Kidney epithelial cell (primary cell): ENCODE data around the gene ANAPC5. TPM values are rescaled to one million over a fixed set of nuclear protein-coding genes. Genes with fewer than 3 reads are reported as not detected.
"Not testable (repeated sequence)": the region's sequence is repeated elsewhere in the genome, so short reads cannot be mapped to it uniquely, and the experiment has no call there.

Experiments
- DNase-seq: peaks from one replicate; pipeline ENCODE4 v3.0.0-alpha.2; 2010; ENCODE audit warnings: low read depth
- H3K27me3 ChIP-seq: 2 replicates; pipeline ENCODE4 v1.6.0; 2011; ENCODE audit warnings: low read length; ENCODE audit not compliant: control insufficient read depth, insufficient read depth
- H3K36me3 ChIP-seq: 2 replicates; pipeline ENCODE4 v1.5.1; 2011; ENCODE audit warnings: low read length; ENCODE audit not compliant: control insufficient read depth, insufficient read depth
- H3K4me3 ChIP-seq: 2 replicates; pipeline ENCODE4 v1.5.1; 2011; ENCODE audit warnings: low read depth, mild to moderate bottlenecking, control low read depth, low read length
- total RNA-seq: library from RNA; depleted of rRNA; stranded (reverse); fragments of >200 nt; gene quantifications from 2 replicates; pipeline ENCODE4 v1.2.3, GENCODE V29; 2015
- TF ChIP-seq, protein P1 (sequence below): IDR thresholded peaks from 2 replicates; pipeline ENCODE4 v1.5.1; 2011; ENCODE audit warnings: mild to moderate bottlenecking, moderate library complexity, low read length, control low read depth, inconsistent platforms; ENCODE audit not compliant: insufficient read depth, poor library complexity, severe bottlenecking

Gene ANAPC5
- total RNA-seq, 1 donor from 2014 or later = 86.2 TPM

DNA sequence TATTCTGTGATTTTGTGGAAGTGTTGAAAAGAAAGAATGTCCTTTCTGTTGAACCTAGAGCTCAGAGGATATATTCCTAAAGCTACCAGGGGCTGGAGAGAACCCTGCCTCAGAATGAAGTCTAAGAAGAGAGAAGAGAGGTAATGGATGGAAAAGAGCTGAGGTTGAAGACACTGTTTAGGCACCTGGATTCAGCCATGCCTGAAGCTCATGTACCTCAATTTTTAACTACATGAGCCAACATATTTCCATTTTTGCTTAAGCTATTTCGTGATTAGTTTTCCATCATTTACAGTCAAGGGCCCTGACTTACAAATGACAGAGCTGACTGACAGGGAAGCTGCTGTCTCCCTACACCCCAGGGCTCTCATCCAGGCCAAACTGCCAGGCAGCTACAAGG is 66.4 kb downstream of the ANAPC5 start:
- TF ChIP-seq, protein P1, sequence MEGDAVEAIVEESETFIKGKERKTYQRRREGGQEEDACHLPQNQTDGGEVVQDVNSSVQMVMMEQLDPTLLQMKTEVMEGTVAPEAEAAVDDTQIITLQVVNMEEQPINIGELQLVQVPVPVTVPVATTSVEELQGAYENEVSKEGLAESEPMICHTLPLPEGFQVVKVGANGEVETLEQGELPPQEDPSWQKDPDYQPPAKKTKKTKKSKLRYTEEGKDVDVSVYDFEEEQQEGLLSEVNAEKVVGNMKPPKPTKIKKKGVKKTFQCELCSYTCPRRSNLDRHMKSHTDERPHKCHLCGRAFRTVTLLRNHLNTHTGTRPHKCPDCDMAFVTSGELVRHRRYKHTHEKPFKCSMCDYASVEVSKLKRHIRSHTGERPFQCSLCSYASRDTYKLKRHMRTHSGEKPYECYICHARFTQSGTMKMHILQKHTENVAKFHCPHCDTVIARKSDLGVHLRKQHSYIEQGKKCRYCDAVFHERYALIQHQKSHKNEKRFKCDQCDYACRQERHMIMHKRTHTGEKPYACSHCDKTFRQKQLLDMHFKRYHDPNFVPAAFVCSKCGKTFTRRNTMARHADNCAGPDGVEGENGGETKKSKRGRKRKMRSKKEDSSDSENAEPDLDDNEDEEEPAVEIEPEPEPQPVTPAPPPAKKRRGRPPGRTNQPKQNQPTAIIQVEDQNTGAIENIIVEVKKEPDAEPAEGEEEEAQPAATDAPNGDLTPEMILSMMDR = no peak
- DNase-seq = no peak
- Histone ChIP-seq H3K27me3 (no peaks in the 10 kb centered on the region), H3K36me3 (no peaks in the 10 kb centered on the region), H3K4me3 (no peak overlapping the region)

DNA sequence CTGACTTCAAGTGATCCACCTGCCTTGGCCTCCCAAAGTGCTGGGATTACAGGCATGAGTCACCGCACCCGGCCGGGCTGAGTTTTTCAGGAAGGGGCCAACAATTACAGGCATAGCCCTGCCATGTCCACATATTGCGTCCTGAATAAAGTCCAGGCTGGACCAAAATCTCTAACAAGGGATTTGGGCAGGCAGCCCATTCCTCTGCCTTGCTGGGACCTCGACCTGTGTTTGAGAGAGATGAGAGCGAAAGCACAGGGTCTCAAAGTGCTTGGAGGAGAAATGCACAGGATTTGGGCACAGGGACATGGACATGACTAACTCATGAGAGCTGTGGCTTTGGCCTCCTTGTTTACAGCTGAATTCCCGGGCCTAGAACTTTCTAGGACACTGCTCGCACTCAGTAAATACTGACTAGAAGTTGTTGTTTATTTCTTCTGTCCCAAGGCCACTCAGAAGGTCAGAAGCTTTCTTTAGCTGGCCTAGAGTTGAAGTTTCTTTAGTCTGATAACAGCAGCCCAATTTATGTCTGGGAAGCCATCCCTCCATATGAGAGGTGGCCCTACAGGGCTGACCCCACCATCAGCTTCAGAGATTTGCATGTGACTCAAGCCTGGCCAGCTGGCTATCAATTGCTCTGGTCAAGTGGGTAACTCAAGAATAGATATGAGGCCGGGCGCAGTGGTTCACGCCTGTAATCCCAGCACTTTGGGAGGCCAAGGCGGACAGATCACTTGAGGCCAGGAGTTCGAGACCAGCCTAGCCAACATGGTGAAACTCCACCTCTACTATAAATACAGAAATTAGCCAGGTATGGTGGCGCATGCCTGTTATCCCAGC is 67.4 kb downstream of the ANAPC5 start:
- H3K27me3 ChIP-seq = no peaks in the 10 kb centered on the region
- no peak overlapping the region for H3K4me3 ChIP-seq
- TF ChIP-seq, protein P1 = no peak
- no peak for DNase-seq
- H3K36me3 ChIP-seq = no peaks in the 10 kb centered on the region

DNA sequence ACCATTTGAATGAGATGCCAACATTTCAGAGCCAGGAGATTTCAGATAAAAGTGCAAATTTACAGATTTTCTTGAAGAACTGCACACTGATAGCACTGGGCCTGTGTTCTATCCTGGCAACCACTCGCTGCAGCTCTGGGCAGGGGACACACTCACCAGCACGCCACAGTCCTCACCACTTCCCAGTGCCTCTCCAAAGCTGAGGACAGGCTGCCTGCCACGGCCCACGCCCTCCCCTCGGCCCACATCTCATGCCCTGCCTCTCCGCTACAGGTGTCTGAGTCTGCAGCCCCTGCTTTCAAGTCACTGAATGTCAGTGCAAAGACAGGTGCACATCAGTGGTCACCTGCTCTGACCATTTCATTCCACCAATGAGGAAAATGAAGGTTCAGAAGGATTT is 68.4 kb downstream of the ANAPC5 start:
- H3K27me3 ChIP-seq = no peaks in the 10 kb centered on the region
- no peaks in the 10 kb centered on the region for H3K36me3 ChIP-seq
- no peak overlapping the region for H3K4me3 ChIP-seq
- TF ChIP-seq, protein P1 = no peak
- no peak for DNase-seq

DNA sequence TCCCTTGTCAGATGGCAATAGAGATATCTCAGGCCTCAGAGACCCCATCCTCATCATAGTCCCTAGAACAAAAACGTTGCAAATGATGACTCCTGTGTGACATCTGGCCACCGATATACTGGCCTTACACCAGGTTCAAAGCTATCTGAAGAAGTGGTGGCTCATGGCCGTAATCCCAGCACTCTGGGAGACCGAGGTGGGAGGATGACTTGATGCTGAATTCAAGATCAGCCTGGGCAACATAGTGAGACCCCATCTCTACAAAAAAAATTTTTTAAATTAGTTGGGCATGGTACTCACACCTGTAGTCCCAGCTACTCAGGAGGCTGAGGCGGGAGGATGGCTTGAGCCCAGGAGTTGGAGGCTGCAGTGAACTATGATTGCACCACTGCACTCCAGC is 68.8 kb downstream of the ANAPC5 start:
- no peaks in the 10 kb centered on the region for H3K36me3 ChIP-seq
- DNase-seq = no peak
- H3K27me3 ChIP-seq = no peaks in the 10 kb centered on the region
- TF ChIP-seq, protein P1 = no peak
- H3K4me3 ChIP-seq = no peak overlapping the region

DNA sequence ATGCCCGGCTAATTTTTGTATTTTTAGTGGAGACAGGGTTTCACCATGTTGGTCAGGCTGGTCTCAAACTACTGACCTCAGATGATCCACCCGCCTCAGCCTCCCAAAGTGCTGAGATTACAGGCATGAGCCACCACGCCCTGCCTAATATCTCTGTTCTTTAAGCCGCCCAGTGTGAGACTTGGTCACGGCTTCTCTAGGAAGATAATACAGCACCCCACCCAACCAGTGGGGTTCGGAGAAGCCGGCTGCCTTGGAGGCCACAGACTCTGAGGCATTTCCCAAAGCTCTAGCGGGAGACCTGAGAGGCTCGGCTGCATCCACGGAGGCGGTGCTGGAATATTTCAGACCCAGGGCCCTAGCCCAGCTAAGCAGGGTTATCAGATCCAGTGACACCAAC is 69.3 kb downstream of the ANAPC5 start:
- H3K36me3 ChIP-seq, H3K27me3 ChIP-seq, H3K4me3 ChIP-seq, DNase-seq: not testable (repeated sequence)

DNA sequence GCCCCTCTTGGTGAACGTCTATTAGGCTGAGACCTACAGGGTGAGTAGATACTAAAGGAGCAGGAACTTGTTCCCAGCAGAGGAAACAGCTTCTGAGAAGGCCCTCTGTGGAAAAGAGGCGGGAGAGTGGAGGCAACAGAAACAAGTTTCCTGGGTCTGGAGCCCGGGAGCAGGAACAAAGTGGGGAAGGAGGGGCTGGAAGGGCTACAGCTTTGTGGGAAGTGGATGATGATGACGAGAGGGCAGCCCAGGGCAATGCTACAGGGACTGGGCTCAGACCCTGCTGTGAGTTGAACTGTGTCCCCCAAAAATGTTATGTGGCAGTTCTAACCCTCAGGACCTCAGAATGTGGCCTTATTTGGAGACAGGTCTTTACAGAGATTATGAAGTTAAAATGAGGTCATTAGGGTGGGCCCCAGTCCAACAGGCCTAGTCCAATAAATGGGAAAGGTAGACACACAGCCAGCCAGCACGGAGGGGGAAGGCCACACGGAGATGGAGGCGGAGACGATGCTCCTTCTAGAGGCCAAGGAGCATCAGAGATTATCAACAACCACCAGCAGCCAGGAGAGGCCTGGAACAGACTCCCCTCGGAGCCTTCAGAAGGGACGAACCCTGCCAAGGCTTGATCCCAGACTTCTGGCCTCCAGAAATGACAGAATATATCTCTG is 70.0 kb downstream of the ANAPC5 start:
- no peaks in the 10 kb centered on the region for H3K36me3 ChIP-seq
- H3K4me3 ChIP-seq = no peak overlapping the region
- TF ChIP-seq, protein P1 = no peak
- no peaks in the 10 kb centered on the region for H3K27me3 ChIP-seq
- DNase-seq = no peak

DNA sequence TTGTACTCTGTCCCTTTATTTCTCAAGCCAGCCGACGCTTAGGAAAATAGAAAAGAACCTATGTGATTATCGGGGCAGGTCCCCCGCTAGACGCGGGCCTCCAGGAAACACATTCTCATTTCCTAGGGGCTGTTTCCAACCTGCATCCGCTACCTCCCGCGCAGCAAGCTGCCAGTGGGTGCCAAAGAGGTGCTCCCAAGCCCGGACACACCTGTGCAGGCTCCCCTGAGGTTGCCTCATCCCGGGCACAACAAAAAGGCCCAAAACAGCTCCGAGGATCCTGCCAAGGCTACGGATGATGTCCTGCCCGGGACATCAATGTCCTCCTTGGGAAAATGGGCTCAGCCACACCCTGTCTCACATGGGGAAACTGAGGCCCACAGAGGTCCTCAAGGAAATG is 71.1 kb downstream of the ANAPC5 start:
- not testable (repeated sequence) for H3K4me3 ChIP-seq, H3K36me3 ChIP-seq, DNase-seq, H3K27me3 ChIP-seq

DNA sequence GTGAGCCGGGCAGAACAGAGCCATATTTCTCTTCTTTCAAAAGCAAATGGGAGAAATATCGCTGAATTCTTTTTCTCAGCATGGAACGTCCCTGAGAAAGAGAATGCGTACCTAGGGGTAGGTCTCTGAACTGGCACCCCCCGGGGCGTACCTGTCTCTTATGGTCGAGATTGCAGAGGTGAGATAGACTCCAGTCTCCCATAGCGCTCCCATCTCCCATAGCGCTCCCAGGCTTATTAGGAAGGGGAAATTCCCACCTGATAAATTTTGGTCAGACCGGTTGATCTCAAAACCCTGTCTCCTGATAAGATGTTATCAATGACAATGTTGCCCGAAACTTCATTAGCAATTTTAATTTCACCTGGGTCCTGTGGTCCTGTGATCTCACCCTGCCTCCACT is 71.7 kb downstream of the ANAPC5 start:
- H3K36me3 ChIP-seq, DNase-seq, H3K27me3 ChIP-seq, H3K4me3 ChIP-seq: not testable (repeated sequence)
